Thymus (tissue), 11 donors: Measurements from ENCODE around the gene RPL35A. TPM values are rescaled to one million over a fixed set of nuclear protein-coding genes. Genes with fewer than 3 reads are reported as not detected.
"Not testable (repeated sequence)": the region's sequence is repeated elsewhere in the genome, so short reads cannot be mapped to it uniquely, and the experiment has no call there.

ENCODE experiments used
- DNase-seq, 9 donors: peaks; one replicate each; pipeline ENCODE4 v3.0.0-alpha.2; 2013; ENCODE audit warnings: low spot score in 9 of 9, low read depth in 6 of 9, missing footprints in 1 of 9
- H3K27ac ChIP-seq, 2 donors: one replicate each; pipeline ENCODE4 v1.5.1; 2013; ENCODE audit warnings: control low read depth in 1 of 2, low read depth in 1 of 2, low read length in 1 of 2, mild to moderate bottlenecking in 1 of 2, moderate library complexity in 1 of 2
- H3K27me3 ChIP-seq, 2 donors: one replicate each; pipeline ENCODE4 v1.5.1; 2013; ENCODE audit warnings: low read length in 1 of 2; ENCODE audit not compliant: control insufficient read depth in 2 of 2, insufficient read depth in 1 of 2
- H3K36me3 ChIP-seq, 2 donors: one replicate each; pipeline ENCODE4 v1.5.1; 2013; ENCODE audit warnings: low read length in 1 of 2, mild to moderate bottlenecking in 1 of 2, moderate library complexity in 1 of 2; ENCODE audit not compliant: control insufficient read depth in 2 of 2, insufficient read depth in 2 of 2
- H3K4me1 ChIP-seq, 2 donors: one replicate each; pipeline ENCODE4 v1.5.1; 2013; ENCODE audit warnings: low read length in 2 of 2; ENCODE audit not compliant: control insufficient read depth in 2 of 2, insufficient read depth in 2 of 2
- H3K4me3 ChIP-seq, 2 donors: one replicate each; pipeline ENCODE4 v1.5.1; 2013; ENCODE audit warnings: low read length in 2 of 2, control low read depth in 1 of 2, mild to moderate bottlenecking in 1 of 2
- H3K9me3 ChIP-seq, 2 donors: one replicate each; pipeline ENCODE4 v1.5.1; 2013; ENCODE audit warnings: low read length in 1 of 2, mild to moderate bottlenecking in 1 of 2; ENCODE audit not compliant: control insufficient read depth in 2 of 2, insufficient read depth in 1 of 2
- WGBS: extraction: QIAGEN DNeasy Blood & Tissue Kit; methylation state at CpG from one replicate; pipeline ENCODE4 v1.1.7; 2013; 5-methylcytosine and 5-hydroxymethylcytosine counted together
- polyA plus RNA-seq: library from polyadenylated mRNA; stranded (reverse); fragments of 200-250 nt; gene quantifications from one replicate; pipeline ENCODE4 v1.2.3, GENCODE V29; 2013
- total RNA-seq: library from RNA; stranded (reverse); fragments of 120-200 nt; gene quantifications from one replicate; pipeline ENCODE4 v1.2.4, GENCODE V29; 2013
- donor health status: healthy.

Gene RPL35A
- total and polyA plus RNA-seq, 2 donors = 2,167 to 3,064 TPM

DNA sequence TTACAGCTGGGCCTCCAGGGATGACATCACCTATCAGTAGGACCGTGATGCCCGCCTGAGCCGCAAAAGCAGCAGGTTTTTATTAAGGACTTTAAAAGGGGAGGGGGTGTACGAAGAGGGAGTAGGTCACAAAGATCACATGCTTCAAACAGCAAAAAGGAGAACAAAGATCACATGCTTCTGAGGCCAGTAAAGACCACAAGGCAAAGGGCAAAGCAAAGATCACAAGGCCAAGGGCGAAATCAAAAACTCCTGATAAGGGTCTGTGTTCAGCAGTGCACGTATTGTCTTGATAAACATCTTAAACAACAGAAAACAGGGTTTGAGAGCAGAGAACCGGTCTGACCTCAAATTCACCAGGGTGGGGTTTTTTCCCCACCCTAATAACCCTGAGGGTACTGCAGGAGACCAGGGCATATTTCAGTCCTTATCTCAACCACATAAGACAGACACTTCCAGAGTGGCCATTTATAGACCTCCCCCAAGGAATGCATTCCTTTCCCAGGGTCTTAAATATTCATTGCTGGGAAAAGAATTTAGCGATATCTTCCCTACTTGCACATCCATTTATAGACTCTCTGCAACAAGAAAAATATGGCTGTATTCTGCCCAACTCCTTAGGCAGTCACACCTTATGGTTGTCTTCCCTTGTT lies 17.5 kb downstream of the RPL35A start:
- not testable (repeated sequence) for H3K9me3 ChIP-seq, DNase-seq, H3K4me1 ChIP-seq, H3K36me3 ChIP-seq, H3K27ac ChIP-seq, H3K27me3 ChIP-seq, H3K4me3 ChIP-seq
- 97% methylated on average over 8 of the region's 8 CpGs for WGBS

DNA sequence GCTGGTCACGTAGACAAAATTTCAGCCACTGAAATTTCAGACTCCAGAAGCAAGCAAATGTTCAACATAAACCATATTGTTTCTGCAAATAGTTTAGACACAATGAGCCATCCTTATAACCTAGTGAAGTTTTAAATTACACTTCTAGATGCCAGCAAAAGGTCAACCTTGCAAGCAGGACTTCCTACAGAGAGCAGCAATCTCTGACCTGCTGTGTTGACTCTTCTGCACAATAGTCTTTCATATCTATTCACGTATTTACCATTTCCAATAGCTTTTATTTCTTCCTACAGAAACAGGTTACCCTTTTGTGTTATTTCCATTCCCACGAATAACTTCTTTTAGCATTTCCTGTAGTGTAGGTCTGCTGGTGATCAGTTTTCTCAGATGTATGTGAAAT lies 20.6 kb downstream of the RPL35A start:
- Histone ChIP-seq H3K4me1 (no peaks in the 10 kb centered on the region), H3K27ac (no peak overlapping the region), H3K9me3 (peaks cover 0 to 9% of the 10 kb centered on the region in 2 donors), H3K4me3 (no peak overlapping the region), H3K36me3 (no peaks in the 10 kb centered on the region), H3K27me3 (no peaks in the 10 kb centered on the region)
- 97% methylated on average over 3 of the region's 3 CpGs for WGBS
- DNase-seq = no peak

DNA sequence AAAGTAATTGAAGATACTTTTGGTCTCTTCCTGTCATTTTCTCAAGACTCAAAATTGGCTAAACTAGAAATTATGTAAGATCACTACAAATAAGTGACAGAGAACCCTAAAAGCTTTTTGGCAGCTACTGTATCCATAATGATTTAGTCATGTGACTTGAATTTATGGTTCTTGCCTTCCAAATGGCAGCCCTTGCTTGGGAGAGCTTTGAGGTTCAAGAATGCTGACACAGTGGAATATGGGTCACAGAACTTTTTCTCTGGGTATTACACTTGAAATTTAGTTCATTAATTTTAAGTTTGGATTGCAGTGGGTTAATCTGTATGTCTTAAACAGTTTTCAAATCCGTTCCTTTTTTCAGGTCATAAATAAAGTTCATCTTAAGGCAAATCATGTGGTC lies 24.0 kb downstream of the RPL35A start:
- Histone ChIP-seq H3K4me3 (no peak overlapping the region), H3K36me3 (no peaks in the 10 kb centered on the region), H3K27ac (no peak overlapping the region), H3K9me3 (peaks cover 0 to 2% of the 10 kb centered on the region in 2 donors), H3K27me3 (no peaks in the 10 kb centered on the region), H3K4me1 (no peaks in the 10 kb centered on the region)
- DNase-seq = no peak
- WGBS = 92% methylated on average over 1 of the region's 1 CpG

DNA sequence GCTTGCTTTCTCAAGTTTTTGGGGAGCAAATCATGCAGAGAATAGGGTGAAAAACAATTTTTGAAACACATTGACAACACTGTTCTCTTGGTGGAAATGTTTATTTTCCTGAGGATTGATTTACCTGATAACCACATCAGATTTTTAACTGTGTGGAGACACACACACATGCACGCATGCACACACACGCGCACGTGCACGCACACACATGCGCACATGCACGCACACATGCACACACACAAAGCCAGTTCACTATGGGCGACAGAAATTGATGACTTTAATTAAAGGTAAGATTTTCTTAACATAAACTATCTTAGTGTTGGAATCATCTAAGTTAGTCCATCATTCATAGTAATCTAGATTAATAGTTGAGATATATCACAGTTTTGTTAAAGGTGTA lies 25.3 kb downstream of the RPL35A start:
- WGBS = 98% methylated on average over 8 of the region's 8 CpGs
- peaks cover 0 to 2% of the 10 kb centered on the region in 2 donors for H3K9me3 ChIP-seq
- no peaks in the 10 kb centered on the region for H3K4me1 ChIP-seq
- no peak overlapping the region for H3K4me3 ChIP-seq
- H3K36me3 ChIP-seq = no peaks in the 10 kb centered on the region
- no peak for DNase-seq
- no peak overlapping the region for H3K27ac ChIP-seq
- no peaks in the 10 kb centered on the region for H3K27me3 ChIP-seq

DNA sequence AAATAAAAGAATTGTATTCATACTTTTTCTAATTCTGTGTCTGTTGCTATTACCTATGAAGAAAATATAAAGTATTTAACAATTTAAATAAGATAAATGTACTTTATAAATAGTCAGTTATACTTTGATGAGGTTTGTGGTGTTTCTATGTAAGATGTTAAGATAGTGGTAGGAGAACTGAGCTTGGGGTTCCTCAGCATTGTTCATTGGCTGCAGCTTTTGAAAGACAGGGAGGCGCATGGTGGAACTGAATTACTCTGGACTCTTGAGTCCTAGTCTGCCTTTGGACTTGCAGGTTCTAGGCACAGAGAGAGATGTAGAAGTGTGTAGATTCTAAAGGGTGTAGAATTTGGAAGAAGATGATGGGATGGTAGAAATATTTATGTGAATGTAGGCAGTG lies 33.1 kb downstream of the RPL35A start:
- Histone ChIP-seq H3K9me3 (no peaks in the 10 kb centered on the region), H3K4me1 (peaks cover 0 to 13% of the 10 kb centered on the region in 2 donors), H3K27ac (no peak overlapping the region), H3K4me3 (no peak overlapping the region), H3K27me3 (no peaks in the 10 kb centered on the region), H3K36me3 (no peaks in the 10 kb centered on the region)
- peak in 1 of 9 donors; percentile 31 for DNase-seq
- WGBS = 79% methylated on average over 1 of the region's 1 CpG

- Histone ChIP-seq H3K9me3 (no peaks in the 10 kb centered on the region), H3K4me3 (no peak overlapping the region), H3K27ac (no peak overlapping the region), H3K4me1 (no peaks in the 10 kb centered on the region), H3K27me3 (no peaks in the 10 kb centered on the region), H3K36me3 (peaks cover 0 to 3% of the 10 kb centered on the region in 2 donors)
- 93% methylated on average over 4 of the region's 4 CpGs for WGBS
- DNase-seq = no peak
Measured at GRCh38 chr3:197989651-197990050, 39.7 kb downstream of the RPL35A start.

DNA sequence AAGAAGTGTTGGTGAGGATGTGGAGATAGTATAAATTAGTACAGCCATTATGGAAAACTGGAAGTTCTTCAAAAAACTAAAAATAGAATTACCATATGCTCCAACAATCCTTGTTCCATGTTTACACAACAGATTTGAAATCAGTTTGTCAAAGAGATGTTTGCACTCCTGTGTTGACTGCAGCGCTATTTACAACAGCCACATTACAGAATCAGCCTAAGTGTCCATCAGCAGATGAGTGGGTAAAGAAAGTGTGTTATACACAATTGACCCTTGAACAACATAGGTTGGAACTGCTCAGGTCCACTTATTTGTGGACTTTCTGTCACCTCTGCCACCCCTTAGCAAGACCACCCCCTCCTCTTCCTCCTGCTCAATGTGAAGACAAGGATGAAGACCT lies 44.7 kb downstream of the RPL35A start:
- WGBS = 100% methylated on average over 1 of the region's 1 CpG
- no peaks in the 10 kb centered on the region for H3K4me1 ChIP-seq
- H3K27me3 ChIP-seq = no peaks in the 10 kb centered on the region
- no peak overlapping the region for H3K4me3 ChIP-seq
- no peaks in the 10 kb centered on the region for H3K9me3 ChIP-seq
- H3K36me3 ChIP-seq = peaks cover 0 to 3% of the 10 kb centered on the region in 2 donors
- H3K27ac ChIP-seq = no peak overlapping the region
- no peak for DNase-seq

GRCh38 chr3:197996855-197997254 lies 46.9 kb downstream of the RPL35A start:
- H3K4me1 ChIP-seq = no peaks in the 10 kb centered on the region
- no peak overlapping the region for H3K4me3 ChIP-seq
- DNase-seq = no peak
- H3K27me3 ChIP-seq = no peaks in the 10 kb centered on the region
- no peaks in the 10 kb centered on the region for H3K36me3 ChIP-seq
- no peaks in the 10 kb centered on the region for H3K9me3 ChIP-seq
- no peak overlapping the region for H3K27ac ChIP-seq
- 80% methylated on average over 5 of the region's 5 CpGs for WGBS

- over 99% methylated on average over 3 of the region's 3 CpGs for WGBS
- no peaks in the 10 kb centered on the region for H3K4me1 ChIP-seq
- no peak overlapping the region for H3K4me3 ChIP-seq
- no peak overlapping the region for H3K27ac ChIP-seq
- no peaks in the 10 kb centered on the region for H3K9me3 ChIP-seq
- DNase-seq = no peak
- H3K36me3 ChIP-seq = no peaks in the 10 kb centered on the region
- H3K27me3 ChIP-seq = no peaks in the 10 kb centered on the region
Measured at GRCh38 chr3:197997936-197998335, 47.9 kb downstream of the RPL35A start.
